Neural cell (in vitro differentiated cells): ENCODE results near the gene PRRG3.

Experiments
- CTCF ChIP-seq: fragments of 450-650 bp; IDR thresholded peaks from 2 replicates; pipeline ENCODE4 v1.5.1; 2014; ENCODE audit warnings: antibody characterized with exemption, mild to moderate bottlenecking, moderate library complexity; ENCODE audit not compliant: poor library complexity, severe bottlenecking
- EP300 ChIP-seq: fragments of 450-650 bp; conservative IDR thresholded peaks from 2 replicates; pipeline ENCODE4 v1.6.1; 2014; ENCODE audit warnings: antibody characterized with exemption, mild to moderate bottlenecking, moderate library complexity; ENCODE audit not compliant: poor library complexity, severe bottlenecking
- EZH2 ChIP-seq: fragments of 200-600, 300-800 bp; shearing (Covaris generic), sonication (generic); IDR thresholded peaks from 2 replicates; pipeline ENCODE4 v1.6.1; 2014; ENCODE audit warnings: antibody characterized with exemption, low read length, borderline replicate concordance, mild to moderate bottlenecking; ENCODE audit not compliant: insufficient read depth, poor library complexity, severe bottlenecking
- MXI1 ChIP-seq: fragments of 450-650 bp; conservative IDR thresholded peaks from 2 replicates; pipeline ENCODE4 v1.6.1; 2014; ENCODE audit warnings: antibody characterized with exemption, mild to moderate bottlenecking; ENCODE audit not compliant: poor library complexity, severe bottlenecking
- REST ChIP-seq: IDR thresholded peaks from 2 replicates; pipeline ENCODE4 v1.6.1; 2012; ENCODE audit warnings: borderline replicate concordance

GRCh38 chrX:151737494-151737893 lies 42.2 kb downstream of the PRRG3 start:
- TF ChIP-seq CTCF: no peak
- TF ChIP-seq MXI1: no peak
- TF ChIP-seq EP300: no peak
- no peak for TF ChIP-seq REST
- TF ChIP-seq EZH2: no peak
